Panc1 (cell line): ENCODE measurements around the gene USP30.

Experiments
- POLR2AphosphoS5 ChIP-seq: IDR thresholded peaks from 2 replicates; pipeline ENCODE4 v1.6.1; 2012; ENCODE audit warnings: mild to moderate bottlenecking, low read depth, low read length, moderate library complexity
- TCF7L2 ChIP-seq: IDR thresholded peaks from 2 replicates; pipeline ENCODE4 v1.6.1; 2011; ENCODE audit warnings: mild to moderate bottlenecking, low read depth, low read length, inconsistent platforms
- TF ChIP-seq, protein P1 (sequence below): fragments of 450-650 bp; IDR thresholded peaks from 2 replicates; pipeline ENCODE4 v1.5.1; 2017; ENCODE audit warnings: mild to moderate bottlenecking
- TF ChIP-seq, protein P2 (sequence below), 2 experiments: IDR thresholded peaks; 2 replicates each; pipeline ENCODE4 v1.6.1; 2011 to 2012; ENCODE audit warnings: low read depth in 2 of 2, control low read depth in 1 of 2, low read length in 1 of 2, mild to moderate bottlenecking in 1 of 2, moderate library complexity in 1 of 2; ENCODE audit not compliant: insufficient read depth in 1 of 2

DNA sequence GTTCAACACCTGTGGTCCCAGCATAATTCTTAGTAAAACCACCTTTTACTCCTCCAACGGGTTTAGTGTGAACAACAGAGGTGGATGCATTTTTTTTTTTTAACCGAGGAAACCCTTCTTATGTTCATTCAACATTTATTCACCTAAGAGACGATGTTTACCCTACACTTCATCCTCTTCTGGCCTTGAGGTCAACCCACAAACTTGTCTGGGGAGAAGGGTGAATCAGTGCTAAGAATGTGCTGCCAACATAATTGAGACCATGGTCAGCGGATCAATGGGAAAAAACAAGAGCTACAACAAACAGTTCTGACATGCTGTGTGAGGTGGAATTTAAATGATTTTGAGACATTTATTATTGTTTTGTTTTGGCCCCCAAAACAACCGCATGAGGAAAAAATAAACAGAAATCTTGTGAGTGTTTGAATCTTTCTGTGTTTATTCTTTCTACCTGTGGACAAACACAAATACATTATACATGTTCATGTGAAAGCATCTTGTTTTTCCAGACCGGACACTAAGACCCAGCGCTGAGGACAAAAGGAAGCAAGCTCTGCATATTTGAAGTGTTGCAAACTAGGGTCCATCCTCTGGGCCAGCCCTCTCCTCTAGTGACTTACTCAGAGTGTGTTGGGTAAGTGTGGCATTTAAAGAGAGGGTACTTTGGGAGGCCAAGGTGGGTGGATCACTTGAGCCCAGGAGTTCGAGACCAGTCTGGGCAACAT is 5.1 kb upstream of the USP30 start:
- TF ChIP-seq, protein P1, sequence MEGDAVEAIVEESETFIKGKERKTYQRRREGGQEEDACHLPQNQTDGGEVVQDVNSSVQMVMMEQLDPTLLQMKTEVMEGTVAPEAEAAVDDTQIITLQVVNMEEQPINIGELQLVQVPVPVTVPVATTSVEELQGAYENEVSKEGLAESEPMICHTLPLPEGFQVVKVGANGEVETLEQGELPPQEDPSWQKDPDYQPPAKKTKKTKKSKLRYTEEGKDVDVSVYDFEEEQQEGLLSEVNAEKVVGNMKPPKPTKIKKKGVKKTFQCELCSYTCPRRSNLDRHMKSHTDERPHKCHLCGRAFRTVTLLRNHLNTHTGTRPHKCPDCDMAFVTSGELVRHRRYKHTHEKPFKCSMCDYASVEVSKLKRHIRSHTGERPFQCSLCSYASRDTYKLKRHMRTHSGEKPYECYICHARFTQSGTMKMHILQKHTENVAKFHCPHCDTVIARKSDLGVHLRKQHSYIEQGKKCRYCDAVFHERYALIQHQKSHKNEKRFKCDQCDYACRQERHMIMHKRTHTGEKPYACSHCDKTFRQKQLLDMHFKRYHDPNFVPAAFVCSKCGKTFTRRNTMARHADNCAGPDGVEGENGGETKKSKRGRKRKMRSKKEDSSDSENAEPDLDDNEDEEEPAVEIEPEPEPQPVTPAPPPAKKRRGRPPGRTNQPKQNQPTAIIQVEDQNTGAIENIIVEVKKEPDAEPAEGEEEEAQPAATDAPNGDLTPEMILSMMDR: no peak
- no peak for TF ChIP-seq POLR2AphosphoS5
- TF ChIP-seq, protein P2, sequence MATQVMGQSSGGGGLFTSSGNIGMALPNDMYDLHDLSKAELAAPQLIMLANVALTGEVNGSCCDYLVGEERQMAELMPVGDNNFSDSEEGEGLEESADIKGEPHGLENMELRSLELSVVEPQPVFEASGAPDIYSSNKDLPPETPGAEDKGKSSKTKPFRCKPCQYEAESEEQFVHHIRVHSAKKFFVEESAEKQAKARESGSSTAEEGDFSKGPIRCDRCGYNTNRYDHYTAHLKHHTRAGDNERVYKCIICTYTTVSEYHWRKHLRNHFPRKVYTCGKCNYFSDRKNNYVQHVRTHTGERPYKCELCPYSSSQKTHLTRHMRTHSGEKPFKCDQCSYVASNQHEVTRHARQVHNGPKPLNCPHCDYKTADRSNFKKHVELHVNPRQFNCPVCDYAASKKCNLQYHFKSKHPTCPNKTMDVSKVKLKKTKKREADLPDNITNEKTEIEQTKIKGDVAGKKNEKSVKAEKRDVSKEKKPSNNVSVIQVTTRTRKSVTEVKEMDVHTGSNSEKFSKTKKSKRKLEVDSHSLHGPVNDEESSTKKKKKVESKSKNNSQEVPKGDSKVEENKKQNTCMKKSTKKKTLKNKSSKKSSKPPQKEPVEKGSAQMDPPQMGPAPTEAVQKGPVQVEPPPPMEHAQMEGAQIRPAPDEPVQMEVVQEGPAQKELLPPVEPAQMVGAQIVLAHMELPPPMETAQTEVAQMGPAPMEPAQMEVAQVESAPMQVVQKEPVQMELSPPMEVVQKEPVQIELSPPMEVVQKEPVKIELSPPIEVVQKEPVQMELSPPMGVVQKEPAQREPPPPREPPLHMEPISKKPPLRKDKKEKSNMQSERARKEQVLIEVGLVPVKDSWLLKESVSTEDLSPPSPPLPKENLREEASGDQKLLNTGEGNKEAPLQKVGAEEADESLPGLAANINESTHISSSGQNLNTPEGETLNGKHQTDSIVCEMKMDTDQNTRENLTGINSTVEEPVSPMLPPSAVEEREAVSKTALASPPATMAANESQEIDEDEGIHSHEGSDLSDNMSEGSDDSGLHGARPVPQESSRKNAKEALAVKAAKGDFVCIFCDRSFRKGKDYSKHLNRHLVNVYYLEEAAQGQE (IDR thresholded peaks at IDR 0.05; ENCODE audit: insufficient read depth in 1 of 2, low read depth in 2 of 2, low read length in 1 of 2): no peak
- no peak for TF ChIP-seq TCF7L2
